HUES64 (cell line): ENCODE results near the gene HBG2.
"Not testable (repeated sequence)": the region's sequence is repeated elsewhere in the genome, so short reads cannot be mapped to it uniquely, and the experiment has no call there.

Source experiments
- H3K27ac ChIP-seq: 2 replicates; pipeline ENCODE4 v1.7.0; 2013; ENCODE audit warnings: low read depth, low read length, inconsistent platforms
- H3K27me3 ChIP-seq: 2 replicates; pipeline ENCODE4 v1.6.1; 2013; ENCODE audit warnings: mild to moderate bottlenecking, low read length; ENCODE audit not compliant: insufficient read depth
- H3K36me3 ChIP-seq: 2 replicates; pipeline ENCODE4 v1.6.1; 2013; ENCODE audit warnings: mild to moderate bottlenecking, low read length; ENCODE audit not compliant: insufficient read depth
- H3K4me1 ChIP-seq: 2 replicates; pipeline ENCODE4 v1.6.1; 2013; ENCODE audit warnings: mild to moderate bottlenecking, low read length, moderate library complexity; ENCODE audit not compliant: insufficient read depth
- H3K4me3 ChIP-seq: 2 replicates; pipeline ENCODE4 v1.5.1; 2013; ENCODE audit warnings: mild to moderate bottlenecking, low read length, moderate library complexity
- H3K9ac ChIP-seq: 2 replicates; pipeline ENCODE4 v1.6.1; 2013; ENCODE audit warnings: mild to moderate bottlenecking, low read depth, low read length
- H3K9me3 ChIP-seq: 2 replicates; pipeline ENCODE4 v1.6.1; 2013; ENCODE audit warnings: low read depth, low read length; ENCODE audit not compliant: insufficient read depth
- WGBS: fragments of 150-250, 120-280 bp; methylation state at CpG from one replicate; pipeline ENCODE4 v1.1.7; 2013; ENCODE audit warnings: missing lambda C conversion rate; 5-methylcytosine and 5-hydroxymethylcytosine counted together

Gene HBG2

DNA sequence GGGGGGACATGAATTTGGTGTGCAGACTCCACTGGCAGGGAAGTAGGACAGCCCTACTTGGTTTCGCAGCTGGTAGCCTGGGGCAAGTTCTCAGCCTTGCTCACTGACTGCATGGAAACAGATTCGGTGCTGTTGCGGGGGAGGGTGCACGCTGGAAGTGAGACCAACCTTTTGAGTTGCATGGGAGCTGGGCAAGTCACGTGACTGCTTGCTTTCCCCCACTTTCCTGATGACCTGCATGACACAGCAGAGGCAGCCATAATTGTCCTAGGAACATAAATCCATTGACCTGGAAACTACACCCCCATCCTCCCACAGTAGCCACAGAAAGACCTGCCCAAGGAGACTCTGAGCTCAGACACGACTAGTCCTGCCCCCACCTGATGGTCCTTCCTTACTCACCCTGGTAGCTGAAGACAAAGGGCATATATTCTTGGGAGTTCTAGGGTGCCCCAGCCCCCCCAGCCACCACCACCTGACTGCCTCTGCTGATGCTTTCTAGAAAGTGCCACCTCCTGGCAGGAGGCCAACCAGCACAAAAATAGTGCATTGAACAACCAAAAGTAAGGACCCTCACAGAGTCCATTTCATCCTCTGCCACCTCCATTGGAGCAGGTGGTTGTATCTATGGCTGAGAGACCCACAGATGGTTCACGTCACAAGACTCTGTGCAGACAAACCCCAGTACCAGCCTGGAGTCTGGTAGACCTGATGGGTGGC is 4.1 kb upstream of the HBG2 start:
- H3K27ac ChIP-seq = no peak overlapping the region; the same call in 1 of the 2 replicates
- no peaks in the 10 kb centered on the region; the same call in 1 of the 2 replicates for H3K27me3 ChIP-seq
- H3K9me3 ChIP-seq = no peaks in the 10 kb centered on the region
- no peak overlapping the region for H3K9ac ChIP-seq
- H3K4me3 ChIP-seq = no peak overlapping the region
- H3K36me3 ChIP-seq = no peaks in the 10 kb centered on the region
- H3K4me1 ChIP-seq = peaks cover 19% of the 10 kb centered on the region
- WGBS = 71% methylated on average over 7 of the region's 7 CpGs

DNA sequence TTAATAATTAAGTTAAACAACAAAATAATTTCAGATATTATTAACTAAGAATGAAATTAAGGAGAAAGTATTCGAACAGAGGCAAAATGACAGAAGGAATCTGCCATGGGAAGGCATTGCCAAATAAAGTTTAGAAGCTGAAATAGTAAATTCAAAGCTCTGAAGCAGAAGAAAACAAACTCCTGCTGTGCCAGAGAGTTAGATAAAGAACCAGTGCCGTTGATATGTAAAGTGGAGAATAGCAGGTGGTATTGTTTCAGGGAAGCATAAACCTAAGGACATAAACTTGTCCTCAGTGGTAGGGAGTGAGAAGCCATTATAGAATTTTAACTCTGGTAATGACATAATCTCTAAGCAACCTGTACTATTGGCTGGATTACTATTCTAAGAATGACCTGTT is 2.7 kb upstream of the HBG2 start:
- Histone ChIP-seq H3K27ac (no peak overlapping the region; the same call in 1 of the 2 replicates), H3K4me1 (peaks cover 19% of the 10 kb centered on the region), H3K36me3 (no peaks in the 10 kb centered on the region), H3K4me3 (no peak overlapping the region), H3K9ac (no peak overlapping the region), H3K9me3 (no peaks in the 10 kb centered on the region), H3K27me3 (no peaks in the 10 kb centered on the region; the same call in 1 of the 2 replicates)
- WGBS = 10% methylated on average over 2 of the region's 2 CpGs

- not testable (repeated sequence) for H3K36me3 ChIP-seq, H3K4me3 ChIP-seq, H3K27me3 ChIP-seq, H3K27ac ChIP-seq, H3K9me3 ChIP-seq, H3K9ac ChIP-seq
- 90% methylated on average over 2 of the region's 2 CpGs for WGBS
- peaks cover 19% of the 10 kb centered on the region for H3K4me1 ChIP-seq
These were observed 558 bp downstream of the HBG2 start for GRCh38 chr11:5254023-5254422.

- not testable (repeated sequence) for H3K27me3 ChIP-seq, H3K4me3 ChIP-seq, H3K9ac ChIP-seq, H3K27ac ChIP-seq, H3K36me3 ChIP-seq, H3K9me3 ChIP-seq
- peaks cover 16% of the 10 kb centered on the region for H3K4me1 ChIP-seq
- WGBS = 88% methylated on average over 5 of the region's 5 CpGs
These were observed 1.1 kb downstream of the HBG2 start for GRCh38 chr11:5253440-5253839.

- no peaks in the 10 kb centered on the region; the same call in 1 of the 2 replicates for H3K27me3 ChIP-seq
- 88% methylated on average over 1 of the region's 1 CpG for WGBS
- no peak overlapping the region for H3K4me3 ChIP-seq
- H3K27ac ChIP-seq = no peak overlapping the region
- no peak overlapping the region for H3K9ac ChIP-seq
- no peaks in the 10 kb centered on the region for H3K36me3 ChIP-seq
- H3K4me1 ChIP-seq = peaks cover 10% of the 10 kb centered on the region
- H3K9me3 ChIP-seq = no peaks in the 10 kb centered on the region
These were observed 1.7 kb downstream of the HBG2 start for GRCh38 chr11:5252919-5253265.

- WGBS = 95% methylated on average over 9 of the region's 9 CpGs
- no peaks in the 10 kb centered on the region; the same call in 1 of the 2 replicates for H3K27me3 ChIP-seq
These were observed 2.2 kb downstream of the HBG2 start for GRCh38 chr11:5252192-5252918.

GRCh38 chr11:5251746-5252145 is 2.8 kb downstream of the HBG2 start:
- no peaks in the 10 kb centered on the region; the same call in 1 of the 2 replicates for H3K27me3 ChIP-seq
- no peaks in the 10 kb centered on the region for H3K9me3 ChIP-seq
- no peak overlapping the region for H3K4me3 ChIP-seq
- H3K36me3 ChIP-seq = no peaks in the 10 kb centered on the region
- H3K4me1 ChIP-seq = peaks cover under 1% of the 10 kb centered on the region; the same call in 1 of the 2 replicates
- no peak overlapping the region for H3K27ac ChIP-seq
- H3K9ac ChIP-seq = no peak overlapping the region
- WGBS = 100% methylated on average over 2 of the region's 2 CpGs

More at GRCh38 chr11:5252192-5252918, 2.2 kb downstream of the HBG2 start:
- H3K36me3 ChIP-seq = no peaks in the 10 kb centered on the region
- H3K27ac ChIP-seq = no peak overlapping the region
- peaks cover 5% of the 10 kb centered on the region for H3K4me1 ChIP-seq
- H3K4me3 ChIP-seq = no peak overlapping the region
- H3K9ac ChIP-seq = no peak overlapping the region
- no peaks in the 10 kb centered on the region for H3K9me3 ChIP-seq

DNA sequence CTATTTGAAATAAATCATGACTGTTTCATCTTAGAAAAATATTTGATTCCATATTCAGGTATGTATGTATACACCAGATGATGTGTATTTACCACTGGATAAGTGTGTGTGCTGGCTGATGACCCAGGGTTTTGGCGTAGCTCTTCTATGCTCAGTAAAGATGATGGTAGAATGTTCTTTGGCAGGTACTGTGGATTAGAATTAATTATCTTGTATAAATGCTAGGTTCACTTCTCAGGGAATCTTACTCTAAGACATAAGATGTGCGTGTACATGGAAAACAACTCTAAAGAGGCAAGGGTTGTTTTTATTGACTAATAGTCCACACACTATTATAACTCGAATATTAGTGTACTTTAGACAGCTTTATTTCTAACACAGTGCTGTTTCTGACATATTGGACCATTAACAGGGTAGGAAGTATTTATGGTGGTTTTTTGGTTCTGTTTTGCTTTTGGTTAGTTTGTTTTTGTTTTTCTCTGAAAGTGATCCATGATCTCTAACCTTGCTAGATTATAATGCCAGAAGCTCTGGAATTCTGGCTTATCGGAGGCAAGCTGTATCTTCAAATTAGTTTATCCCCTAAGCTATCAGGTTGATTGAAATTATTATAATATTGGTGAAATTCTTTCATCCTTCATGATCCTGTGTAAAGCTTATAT is 3.9 kb downstream of the HBG2 start:
- Histone ChIP-seq H3K4me3 (no peak overlapping the region), H3K9ac (no peak overlapping the region), H3K9me3 (no peaks in the 10 kb centered on the region), H3K4me1 (no peaks in the 10 kb centered on the region), H3K27me3 (no peaks in the 10 kb centered on the region), H3K27ac (no peak overlapping the region), H3K36me3 (no peaks in the 10 kb centered on the region)
- WGBS = 98% methylated on average over 3 of the region's 4 CpGs

DNA sequence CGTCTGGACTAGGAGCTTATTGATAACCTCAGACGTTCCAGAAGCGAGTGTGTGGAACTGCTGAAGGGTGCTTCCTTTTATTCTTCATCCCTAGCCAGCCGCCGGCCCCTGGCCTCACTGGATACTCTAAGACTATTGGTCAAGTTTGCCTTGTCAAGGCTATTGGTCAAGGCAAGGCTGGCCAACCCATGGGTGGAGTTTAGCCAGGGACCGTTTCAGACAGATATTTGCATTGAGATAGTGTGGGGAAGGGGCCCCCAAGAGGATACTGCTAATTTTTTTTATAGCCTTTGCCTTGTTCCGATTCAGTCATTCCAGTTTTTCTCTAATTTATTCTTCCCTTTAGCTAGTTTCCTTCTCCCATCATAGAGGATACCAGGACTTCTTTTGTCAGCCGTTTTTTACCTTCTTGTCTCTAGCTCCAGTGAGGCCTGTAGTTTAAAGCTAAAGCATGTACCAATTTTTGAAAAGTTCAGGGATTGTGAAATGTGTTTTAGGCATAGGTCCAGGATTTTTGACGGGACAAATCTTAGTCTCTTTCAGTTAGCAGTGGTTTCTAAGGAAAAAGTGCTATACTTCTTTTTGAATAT is 4.7 kb downstream of the HBG2 start, which contains the start of gene HBG1:
HBG1 (minus strand) TSS at position 51 of the 590 bp plus-strand sequence. CDS start 53 bp downstream, outside the sequence.
- not testable (repeated sequence) for H3K27ac ChIP-seq, H3K9me3 ChIP-seq, H3K9ac ChIP-seq, H3K4me3 ChIP-seq, H3K36me3 ChIP-seq, H3K4me1 ChIP-seq, H3K27me3 ChIP-seq
- WGBS = 96% methylated on average over 3 of the region's 9 CpGs

DNA sequence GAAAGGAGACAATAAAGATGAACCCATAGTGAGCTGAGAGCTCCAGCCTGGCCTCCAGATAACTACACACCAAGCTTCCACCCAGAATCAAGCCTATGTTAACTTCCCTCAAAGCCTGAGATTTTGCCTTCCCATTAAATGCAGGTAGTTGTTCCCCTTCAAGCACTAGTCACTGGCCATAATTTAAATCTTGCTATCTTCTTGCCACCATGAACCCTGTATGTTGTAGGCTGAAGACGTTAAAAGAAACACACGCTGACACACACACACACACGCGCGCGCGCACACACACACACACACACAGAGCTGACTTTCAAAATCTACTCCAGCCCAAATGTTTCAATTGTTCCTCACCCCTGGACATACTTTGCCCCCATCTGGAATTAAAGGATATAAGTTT is 6.1 kb downstream of the HBG2 start:
- not testable (repeated sequence) for H3K4me1 ChIP-seq, H3K36me3 ChIP-seq, H3K4me3 ChIP-seq, H3K9me3 ChIP-seq, H3K27me3 ChIP-seq, H3K9ac ChIP-seq, H3K27ac ChIP-seq
- 86% methylated on average over 2 of the region's 7 CpGs for WGBS
